ENCODE results near the gene GMDS.

Gene GMDS

DNA sequence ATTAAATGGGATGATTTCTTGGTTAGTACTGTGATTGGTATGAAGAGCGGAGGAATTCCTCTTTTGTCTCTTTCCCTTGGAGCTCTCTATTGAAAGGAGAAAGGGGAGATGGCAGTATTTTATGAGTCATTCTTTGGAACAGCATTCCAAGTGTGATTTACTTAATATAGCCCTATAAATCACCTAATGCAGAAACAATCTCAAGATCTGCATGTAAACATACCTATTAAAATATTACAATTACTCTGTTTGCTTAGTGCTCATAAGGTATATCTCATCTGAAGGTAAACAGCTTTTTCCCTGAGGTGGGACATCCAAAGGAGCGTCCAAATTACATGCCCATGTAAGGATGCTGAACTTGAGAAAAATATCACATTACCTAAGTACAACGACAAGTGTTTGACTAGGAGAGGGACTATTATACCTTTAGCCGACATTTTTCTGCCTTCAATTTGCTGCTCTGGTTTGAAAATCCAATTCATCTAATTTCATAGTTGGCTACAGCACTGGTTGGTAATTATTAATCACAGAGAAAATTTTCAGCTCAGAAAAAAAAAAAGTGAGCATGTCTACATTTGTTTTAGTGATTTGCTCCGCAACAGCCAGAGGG lies 406.7 kb downstream of the GMDS start:
- Histone ChIP-seq H3K4me3 (ENCODE audit: low read length) (no peak overlapping the region), H3K4me1 (ENCODE audit: control insufficient read depth, insufficient read depth, low read length) (peaks cover 5% of the 10 kb centered on the region; the same call in 1 of the 2 replicates), H3K9me3 (ENCODE audit: control insufficient read depth, insufficient read depth, low read length) (no peaks in the 10 kb centered on the region), H3K36me3 (ENCODE audit: control insufficient read depth, insufficient read depth, low read length) (no peaks in the 10 kb centered on the region), H3K27me3 (ENCODE audit: control insufficient read depth, insufficient read depth, low read length) (no peaks in the 10 kb centered on the region), H3K27ac (ENCODE audit: low read length) (no peak overlapping the region)
- WGBS (ENCODE audit: insufficient coverage, insufficient read length) = no CpG with 5 or more reads among the region's 5 CpGs
- DNase-seq (ENCODE audit: low read depth, low spot score) = no peak

- no peak for DNase-seq (ENCODE audit: low read depth, low spot score)
- H3K27ac ChIP-seq (ENCODE audit: low read length) = no peak overlapping the region
- WGBS (ENCODE audit: insufficient coverage, insufficient read length) = no CpG with 5 or more reads among the region's 2 CpGs
- H3K4me3 ChIP-seq (ENCODE audit: low read length) = no peak overlapping the region
- no peaks in the 10 kb centered on the region for H3K9me3 ChIP-seq (ENCODE audit: control insufficient read depth, insufficient read depth, low read length)
- H3K27me3 ChIP-seq (ENCODE audit: control insufficient read depth, insufficient read depth, low read length) = no peaks in the 10 kb centered on the region
- peaks cover 5% of the 10 kb centered on the region; the same call in 1 of the 2 replicates for H3K4me1 ChIP-seq (ENCODE audit: control insufficient read depth, insufficient read depth, low read length)
- H3K36me3 ChIP-seq (ENCODE audit: control insufficient read depth, insufficient read depth, low read length) = no peaks in the 10 kb centered on the region
These were observed 407.6 kb downstream of the GMDS start for GRCh38 chr6:1837826-1838225.

DNA sequence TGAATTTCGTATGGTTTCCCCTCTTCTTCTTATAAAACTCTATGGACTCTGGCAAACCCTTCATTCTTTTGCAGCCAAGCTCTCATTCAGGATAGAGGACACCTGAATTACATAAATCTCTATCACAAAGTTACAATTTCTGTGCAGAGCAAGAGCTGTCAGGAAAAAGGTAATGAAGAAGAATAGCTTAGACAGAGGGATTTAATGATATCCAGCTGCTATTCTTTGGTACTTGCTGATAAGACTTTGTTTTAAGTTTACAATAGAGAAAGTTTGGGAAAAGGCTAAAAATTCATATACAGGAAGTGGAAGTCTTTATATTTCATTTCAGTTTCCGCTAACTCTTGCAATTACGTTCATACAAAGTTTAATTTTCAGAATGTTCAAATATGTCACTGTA lies 408.7 kb downstream of the GMDS start:
- DNase-seq (ENCODE audit: low read depth, low spot score) = no peak
- Histone ChIP-seq H3K27me3 (ENCODE audit: control insufficient read depth, insufficient read depth, low read length) (no peaks in the 10 kb centered on the region), H3K9me3 (ENCODE audit: control insufficient read depth, insufficient read depth, low read length) (no peaks in the 10 kb centered on the region), H3K4me1 (ENCODE audit: control insufficient read depth, insufficient read depth, low read length) (peaks cover 6% of the 10 kb centered on the region; the same call in 1 of the 2 replicates), H3K36me3 (ENCODE audit: control insufficient read depth, insufficient read depth, low read length) (no peaks in the 10 kb centered on the region), H3K27ac (ENCODE audit: low read length) (no peak overlapping the region), H3K4me3 (ENCODE audit: low read length) (no peak overlapping the region)
- no CpG with 5 or more reads among the region's 3 CpGs for WGBS (ENCODE audit: insufficient coverage, insufficient read length)

DNA sequence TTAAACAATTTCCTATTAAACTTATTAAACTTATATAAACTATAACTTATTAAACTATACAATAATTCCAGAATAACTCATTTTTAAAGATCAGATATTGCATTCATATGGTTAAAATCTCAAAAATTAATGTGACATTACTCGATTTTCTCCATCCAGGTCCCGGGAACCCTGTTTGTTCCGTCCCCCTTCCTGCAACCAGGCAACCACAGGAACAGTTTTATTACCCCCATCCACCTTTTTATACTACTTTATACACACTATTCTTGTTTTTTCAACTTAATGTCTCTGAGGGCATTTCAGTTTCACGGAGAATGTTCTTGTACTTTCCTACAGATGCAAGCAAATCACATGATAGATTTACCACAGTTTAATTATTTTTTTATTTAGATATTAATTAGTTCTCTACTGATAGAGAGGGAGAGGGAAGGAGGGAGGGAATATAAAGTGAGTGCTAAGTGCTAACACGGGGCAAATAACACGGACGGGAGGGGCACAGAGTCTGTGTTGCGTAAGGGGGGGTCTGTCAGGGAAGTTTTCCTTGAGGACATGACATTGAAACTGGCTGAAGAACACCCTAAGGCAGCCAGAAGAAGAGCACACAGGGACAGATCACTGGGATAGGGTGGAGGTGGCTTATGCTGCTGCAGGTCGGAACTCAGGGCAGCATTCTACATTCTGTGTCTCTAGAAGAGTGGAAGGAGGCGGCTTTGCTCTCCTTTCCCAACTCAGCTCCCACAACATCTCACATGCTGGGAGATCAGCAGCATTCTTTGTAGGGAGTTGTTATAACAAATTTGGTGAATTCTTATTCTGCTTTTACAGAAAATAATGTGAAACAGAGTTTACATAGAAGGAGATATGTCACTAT lies 410.5 kb downstream of the GMDS start:
- H3K4me1 ChIP-seq (ENCODE audit: control insufficient read depth, insufficient read depth, low read length) = peaks cover 6% of the 10 kb centered on the region; the same call in 1 of the 2 replicates

GRCh38 chr6:1834207-1834606 lies 411.2 kb downstream of the GMDS start:
- Histone ChIP-seq H3K27ac (ENCODE audit: low read length) (no peak overlapping the region), H3K27me3 (ENCODE audit: control insufficient read depth, insufficient read depth, low read length) (no peaks in the 10 kb centered on the region), H3K4me3 (ENCODE audit: low read length) (no peak overlapping the region), H3K36me3 (ENCODE audit: control insufficient read depth, insufficient read depth, low read length) (no peaks in the 10 kb centered on the region), H3K4me1 (ENCODE audit: control insufficient read depth, insufficient read depth, low read length) (peaks cover 6% of the 10 kb centered on the region; the same call in 1 of the 2 replicates), H3K9me3 (ENCODE audit: control insufficient read depth, insufficient read depth, low read length) (no peaks in the 10 kb centered on the region)
- WGBS (ENCODE audit: insufficient coverage, insufficient read length) = no CpG with 5 or more reads among the region's 2 CpGs
- no peak for DNase-seq (ENCODE audit: low read depth, low spot score)

More for the DNA sequence above, 410.5 kb downstream of the GMDS start:
- WGBS (ENCODE audit: insufficient coverage, insufficient read length) = no CpG with 5 or more reads among the region's 10 CpGs
- Histone ChIP-seq H3K27me3 (ENCODE audit: control insufficient read depth, insufficient read depth, low read length) (no peaks in the 10 kb centered on the region), H3K36me3 (ENCODE audit: control insufficient read depth, insufficient read depth, low read length) (no peaks in the 10 kb centered on the region), H3K4me3 (ENCODE audit: low read length) (no peak overlapping the region), H3K27ac (ENCODE audit: low read length) (no peak overlapping the region), H3K9me3 (ENCODE audit: control insufficient read depth, insufficient read depth, low read length) (no peaks in the 10 kb centered on the region)
- no peak for DNase-seq (ENCODE audit: low read depth, low spot score)

DNA sequence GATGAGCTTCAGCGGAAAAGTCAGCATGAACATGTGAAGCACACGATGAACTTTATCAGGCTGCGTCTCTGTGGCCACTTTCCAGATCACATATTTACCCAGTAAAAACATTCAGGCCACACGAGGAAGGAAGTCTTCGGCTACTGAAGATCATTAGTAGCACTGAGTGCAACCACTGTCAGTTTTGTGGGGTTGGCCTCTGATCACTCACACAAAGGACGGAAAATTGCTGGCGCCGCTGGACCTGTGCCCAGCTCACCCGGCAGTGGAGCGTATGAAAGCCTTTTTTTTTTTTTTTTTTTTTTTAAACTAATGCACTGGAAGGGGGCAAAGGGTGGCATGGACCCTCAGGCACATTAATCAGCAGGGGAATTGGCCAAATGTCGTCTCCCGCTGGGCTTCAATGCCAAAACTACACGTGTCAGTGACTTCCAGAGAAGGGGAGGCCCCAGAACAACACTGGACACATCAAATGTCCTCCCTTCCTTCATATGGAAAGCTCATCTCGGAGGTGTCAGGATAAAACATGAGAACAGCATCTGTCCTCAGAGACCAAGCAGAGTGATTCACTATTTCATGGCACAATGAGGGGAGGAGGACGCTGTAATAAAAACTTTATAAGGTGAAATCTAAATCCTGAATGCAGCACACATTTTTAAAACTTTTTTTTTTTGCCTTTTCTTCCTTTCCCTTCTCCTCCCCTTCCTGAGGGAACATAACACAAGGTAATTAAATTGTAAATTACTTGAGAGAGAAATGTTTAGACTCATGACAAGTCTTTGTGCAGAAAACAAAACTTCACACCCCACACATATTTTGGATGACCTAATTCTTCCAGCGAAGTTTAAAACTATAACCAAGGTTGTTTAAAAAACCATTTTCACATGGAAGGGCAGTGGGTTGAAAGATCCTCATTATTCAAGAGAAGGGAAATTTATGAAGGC lies 412.3 kb downstream of the GMDS start:
- H3K27me3 ChIP-seq (ENCODE audit: control insufficient read depth, insufficient read depth, low read length) = no peaks in the 10 kb centered on the region
- H3K9me3 ChIP-seq (ENCODE audit: control insufficient read depth, insufficient read depth, low read length) = no peaks in the 10 kb centered on the region
- no peak overlapping the region for H3K27ac ChIP-seq (ENCODE audit: low read length)
- WGBS (ENCODE audit: insufficient coverage, insufficient read length) = no CpG with 5 or more reads among the region's 16 CpGs
- H3K4me1 ChIP-seq (ENCODE audit: control insufficient read depth, insufficient read depth, low read length) = peaks cover 6% of the 10 kb centered on the region; the same call in 1 of the 2 replicates
- no peak for DNase-seq (ENCODE audit: low read depth, low spot score)
- H3K4me3 ChIP-seq (ENCODE audit: low read length) = no peak overlapping the region
- H3K36me3 ChIP-seq (ENCODE audit: control insufficient read depth, insufficient read depth, low read length) = no peaks in the 10 kb centered on the region

- DNase-seq (ENCODE audit: low read depth, low spot score) = no peak
- no peaks in the 10 kb centered on the region for H3K36me3 ChIP-seq (ENCODE audit: control insufficient read depth, insufficient read depth, low read length)
- H3K4me3 ChIP-seq (ENCODE audit: low read length) = no peak overlapping the region
- H3K9me3 ChIP-seq (ENCODE audit: control insufficient read depth, insufficient read depth, low read length) = no peaks in the 10 kb centered on the region
- no CpG with 5 or more reads among the region's 3 CpGs for WGBS (ENCODE audit: insufficient coverage, insufficient read length)
- no peak overlapping the region for H3K27ac ChIP-seq (ENCODE audit: low read length)
- no peaks in the 10 kb centered on the region for H3K27me3 ChIP-seq (ENCODE audit: control insufficient read depth, insufficient read depth, low read length)
- H3K4me1 ChIP-seq (ENCODE audit: control insufficient read depth, insufficient read depth, low read length) = peaks cover 3% of the 10 kb centered on the region; the same call in 1 of the 2 replicates
These were observed 413.0 kb downstream of the GMDS start for GRCh38 chr6:1832358-1832757.

GRCh38 chr6:1827984-1828793 lies 417.2 kb downstream of the GMDS start:
- Histone ChIP-seq H3K4me3 (ENCODE audit: low read length) (no peak overlapping the region), H3K9me3 (ENCODE audit: control insufficient read depth, insufficient read depth, low read length) (no peaks in the 10 kb centered on the region)
- WGBS (ENCODE audit: insufficient coverage, insufficient read length) = no CpG with 5 or more reads among the region's 1 CpG

DNA sequence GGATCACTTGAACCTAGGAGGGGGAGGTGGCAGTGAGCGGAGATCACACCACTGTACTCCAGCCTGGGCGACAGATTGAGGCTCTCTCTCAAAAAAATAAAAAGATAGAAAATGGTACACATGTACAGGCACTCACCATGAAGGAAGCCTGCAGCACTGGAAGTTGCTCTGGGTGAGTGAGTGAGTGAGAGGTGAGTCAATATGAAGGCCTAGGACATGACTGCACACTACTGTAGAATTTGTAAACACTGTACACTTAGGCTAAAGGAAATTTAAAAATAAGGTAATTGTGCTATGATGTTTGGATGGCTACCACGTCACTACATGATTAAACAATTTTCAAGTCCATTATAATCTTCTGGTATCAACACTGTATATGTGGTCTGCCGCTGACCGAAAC lies 419.5 kb downstream of the GMDS start:
- Histone ChIP-seq H3K4me3 (ENCODE audit: low read length) (no peak overlapping the region), H3K27ac (ENCODE audit: low read length) (no peak overlapping the region), H3K9me3 (ENCODE audit: control insufficient read depth, insufficient read depth, low read length) (no peaks in the 10 kb centered on the region), H3K4me1 (ENCODE audit: control insufficient read depth, insufficient read depth, low read length) (no peaks in the 10 kb centered on the region), H3K27me3 (ENCODE audit: control insufficient read depth, insufficient read depth, low read length) (no peaks in the 10 kb centered on the region), H3K36me3 (ENCODE audit: control insufficient read depth, insufficient read depth, low read length) (no peaks in the 10 kb centered on the region)
- WGBS (ENCODE audit: insufficient coverage, insufficient read length) = no CpG with 5 or more reads among the region's 5 CpGs
- DNase-seq (ENCODE audit: low read depth, low spot score) = no peak

More at GRCh38 chr6:1827984-1828793, 417.2 kb downstream of the GMDS start:
- DNase-seq (ENCODE audit: low read depth, low spot score) = no peak
- Histone ChIP-seq H3K27me3 (ENCODE audit: control insufficient read depth, insufficient read depth, low read length) (no peaks in the 10 kb centered on the region), H3K4me1 (ENCODE audit: control insufficient read depth, insufficient read depth, low read length) (peaks cover 2% of the 10 kb centered on the region; the same call in 1 of the 2 replicates), H3K27ac (ENCODE audit: low read length) (no peak overlapping the region), H3K36me3 (ENCODE audit: control insufficient read depth, insufficient read depth, low read length) (no peaks in the 10 kb centered on the region)
